Liver (tissue), 3 donors: ENCODE measurements around the gene LMTK2.

ENCODE experiments used
- ATF3 ChIP-seq: IDR thresholded peaks from 2 replicates; pipeline ENCODE4 v1.6.1; 2016; ENCODE audit warnings: antibody characterized with exemption
- CTCF ChIP-seq: fragments of 150-350 bp; IDR thresholded peaks from 2 replicates; pipeline ENCODE4 v1.5.1; 2017; ENCODE audit warnings: improper control_type of control experiment, low read depth, low read length; ENCODE audit not compliant: missing input control
- GABPA ChIP-seq, 2 donors: IDR thresholded peaks in 1 of 2; conservative IDR thresholded peaks in 1 of 2; 2 replicates each; pipeline ENCODE4 v1.6.1; 2016; ENCODE audit warnings: antibody characterized with exemption in 2 of 2, mild to moderate bottlenecking in 1 of 2, moderate library complexity in 1 of 2
- JUND ChIP-seq, 2 donors: IDR thresholded peaks; 2 replicates each; pipeline ENCODE4 v1.6.1; 2016; ENCODE audit warnings: antibody characterized with exemption in 2 of 2
- MAX ChIP-seq: IDR thresholded peaks from 2 replicates; pipeline ENCODE4 v1.6.1; 2016; ENCODE audit warnings: antibody characterized with exemption
- REST ChIP-seq: IDR thresholded peaks from 2 replicates; pipeline ENCODE4 v1.6.1; 2016; ENCODE audit warnings: antibody characterized with exemption, mild to moderate bottlenecking
- SP1 ChIP-seq: IDR thresholded peaks from 2 replicates; pipeline ENCODE4 v1.6.1; 2018; ENCODE audit warnings: antibody characterized with exemption, mild to moderate bottlenecking
- TAF1 ChIP-seq: conservative IDR thresholded peaks from 2 replicates; pipeline ENCODE4 v1.6.1; 2016; ENCODE audit warnings: antibody characterized with exemption, mild to moderate bottlenecking
- YY1 ChIP-seq: IDR thresholded peaks from 2 replicates; pipeline ENCODE4 v1.6.1; 2016; ENCODE audit warnings: antibody characterized with exemption, mild to moderate bottlenecking
- ZBTB33 ChIP-seq: IDR thresholded peaks from 2 replicates; pipeline ENCODE4 v1.6.1; 2016; ENCODE audit warnings: antibody characterized with exemption
- donor health status: healthy.
- donor health status: healthy.

GRCh38 chr7:98162758-98163157 lies 56.1 kb downstream of the LMTK2 start:
- no peak for TF ChIP-seq REST
- TF ChIP-seq CTCF, result no peak
- no peak for TF ChIP-seq JUND (IDR thresholded peaks at IDR 0.05)
- TF ChIP-seq SP1, result no peak
- TF ChIP-seq YY1, result no peak
- TF ChIP-seq TAF1, result no peak
- no peak for TF ChIP-seq ZBTB33
- TF ChIP-seq GABPA (IDR thresholded peaks at IDR 0.05 in 1 of 2, conservative IDR thresholded peaks at IDR 0.05 in 1 of 2), result no peak
- TF ChIP-seq ATF3, result no peak
- no peak for TF ChIP-seq MAX
